Kidney tubule cell (primary cell): ENCODE measurements around the gene SAP30.
A peak's percentile ranks its signal among the peaks of the same experiment; 100 is the strongest.

Experiments
- DNase-seq: peaks from one replicate; pipeline ENCODE4 v3.0.0-alpha.2; 2018; ENCODE audit warnings: low spot score

The SAP30 gene

DNA sequence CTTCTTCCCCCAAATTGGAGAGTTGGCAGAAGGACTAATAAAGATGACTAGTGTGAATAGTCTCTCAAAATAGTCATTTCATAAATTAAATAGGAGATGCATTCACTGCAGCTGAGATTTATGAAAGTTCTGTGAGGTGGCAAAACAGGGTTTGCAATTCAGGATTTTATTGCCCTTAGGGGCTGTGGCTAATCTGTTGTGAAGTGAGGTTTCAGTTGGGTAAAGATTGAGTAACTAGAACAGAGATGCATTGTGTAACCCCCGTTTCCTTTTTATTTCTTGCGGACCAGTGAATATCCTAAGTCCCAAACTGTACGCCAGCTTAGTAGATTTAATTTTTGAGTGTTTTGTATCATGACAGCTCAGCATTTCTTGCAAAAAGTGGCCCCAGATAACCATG lies 44.3 kb downstream of the SAP30 start:
- DNase-seq = no peak

DNA sequence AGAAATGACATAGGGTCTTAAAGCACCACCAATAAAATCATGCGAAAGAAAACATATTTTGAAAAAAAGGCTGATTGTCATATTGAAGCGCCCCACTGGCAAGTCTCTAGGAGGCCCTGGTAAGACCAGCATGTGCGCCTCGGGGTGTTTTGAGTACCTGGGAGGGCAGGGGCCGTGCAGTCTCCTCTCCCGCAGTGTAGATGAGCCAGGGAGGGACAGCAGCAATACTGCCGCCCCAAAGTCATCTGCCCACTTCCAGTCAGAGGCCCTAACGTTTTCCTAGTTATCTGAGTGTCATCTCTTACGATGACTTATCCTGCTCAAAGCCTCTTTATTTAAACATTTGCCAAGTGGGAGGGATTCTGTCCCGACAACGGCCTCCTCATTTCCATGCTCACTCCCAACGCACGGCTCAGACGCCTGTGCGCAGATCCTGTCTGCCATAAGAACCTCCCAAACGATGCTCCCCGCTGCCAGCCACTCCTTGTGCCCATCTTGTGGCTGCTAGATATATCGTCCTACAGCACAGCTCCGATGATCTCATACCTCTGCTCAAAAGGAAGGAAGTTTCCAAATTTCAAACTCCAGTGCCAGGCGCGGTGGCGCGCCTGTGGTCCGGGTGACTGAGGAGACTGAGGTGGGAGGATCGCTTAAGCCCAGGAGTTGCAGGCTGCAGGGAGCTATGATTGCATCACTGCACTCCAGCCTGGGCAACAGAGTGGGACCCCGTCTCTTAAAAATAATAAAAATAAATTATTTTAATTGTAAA lies 45.3 kb downstream of the SAP30 start:
- no peak for DNase-seq

DNA sequence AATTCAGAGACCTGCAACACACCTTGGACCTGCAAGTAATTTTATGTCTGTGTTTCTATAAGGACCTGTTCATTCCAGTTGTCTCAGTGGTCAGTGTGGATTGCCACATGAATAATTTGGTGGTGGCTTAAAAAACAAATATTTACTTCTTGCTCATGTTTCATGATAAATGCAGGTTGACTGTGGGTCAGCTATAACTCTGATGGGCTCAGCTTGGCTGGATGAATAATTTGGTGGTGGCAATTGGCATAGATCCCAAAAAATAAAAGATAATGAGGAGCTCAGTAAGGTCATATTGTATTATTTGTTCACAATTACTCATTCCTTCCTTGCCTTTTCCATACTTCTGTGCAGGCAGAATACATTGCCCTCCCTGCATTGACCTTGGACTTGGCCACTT lies 47.1 kb downstream of the SAP30 start:
- no peak for DNase-seq

DNA sequence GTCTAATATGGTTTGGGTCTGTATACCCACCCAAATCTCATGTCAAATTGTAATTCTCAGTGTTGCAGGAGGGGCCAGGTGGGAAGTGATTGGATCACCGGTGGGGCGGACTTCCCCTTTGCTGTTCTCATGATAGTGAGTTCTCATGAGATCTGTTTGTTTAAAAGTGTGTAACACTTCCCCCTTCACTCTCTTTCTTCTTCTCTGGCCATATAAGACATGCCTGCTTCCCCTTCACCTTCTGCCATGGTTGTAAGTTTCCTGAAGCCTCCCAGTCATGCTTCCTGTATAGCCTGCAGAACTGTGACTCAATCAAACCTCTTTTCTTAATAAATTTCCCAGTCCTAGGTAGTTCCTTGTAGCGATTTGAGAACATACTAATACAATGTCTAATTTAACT lies 47.9 kb downstream of the SAP30 start:
- no peak for DNase-seq

DNA sequence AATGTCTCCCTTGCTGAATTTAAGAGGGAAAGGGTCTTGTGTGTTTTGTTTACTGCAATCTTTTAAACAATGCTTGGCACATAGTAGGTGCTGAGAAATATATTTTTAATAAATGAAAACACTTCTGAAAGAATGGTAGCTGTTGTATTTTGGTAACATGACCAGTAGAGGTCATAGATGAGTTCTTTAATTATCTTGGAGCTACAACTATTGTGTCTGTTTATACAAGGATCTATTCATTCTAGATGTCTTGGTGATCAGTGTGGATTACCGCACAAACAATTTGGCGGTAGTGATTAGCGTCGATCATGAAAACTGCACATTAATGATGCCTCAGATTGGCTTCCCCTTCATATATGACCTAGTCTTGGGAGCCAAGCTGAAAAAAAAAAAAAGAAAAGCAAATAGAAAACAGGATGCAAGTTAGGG lies 49.6 kb downstream of the SAP30 start:
- peak; percentile 26 for DNase-seq

DNA sequence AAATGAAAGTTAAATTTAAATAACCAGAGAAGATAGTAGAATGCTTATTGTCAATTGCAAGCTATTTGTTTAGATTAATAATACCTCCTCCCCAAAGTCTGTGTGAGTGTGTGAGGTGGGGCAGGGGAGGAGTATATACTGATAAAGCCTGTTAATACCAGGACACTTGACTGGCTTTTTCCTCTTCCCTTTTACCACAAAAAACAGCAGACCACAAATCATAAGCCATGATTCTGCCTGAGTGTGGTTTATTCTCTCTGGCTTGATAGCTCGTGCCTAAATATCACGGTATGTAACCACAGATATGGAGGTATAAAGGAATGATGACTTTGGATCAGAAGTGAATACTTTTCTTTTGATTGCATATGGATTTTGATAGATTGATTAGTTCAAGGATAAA lies 50.0 kb downstream of the SAP30 start:
- DNase-seq = no peak

DNA sequence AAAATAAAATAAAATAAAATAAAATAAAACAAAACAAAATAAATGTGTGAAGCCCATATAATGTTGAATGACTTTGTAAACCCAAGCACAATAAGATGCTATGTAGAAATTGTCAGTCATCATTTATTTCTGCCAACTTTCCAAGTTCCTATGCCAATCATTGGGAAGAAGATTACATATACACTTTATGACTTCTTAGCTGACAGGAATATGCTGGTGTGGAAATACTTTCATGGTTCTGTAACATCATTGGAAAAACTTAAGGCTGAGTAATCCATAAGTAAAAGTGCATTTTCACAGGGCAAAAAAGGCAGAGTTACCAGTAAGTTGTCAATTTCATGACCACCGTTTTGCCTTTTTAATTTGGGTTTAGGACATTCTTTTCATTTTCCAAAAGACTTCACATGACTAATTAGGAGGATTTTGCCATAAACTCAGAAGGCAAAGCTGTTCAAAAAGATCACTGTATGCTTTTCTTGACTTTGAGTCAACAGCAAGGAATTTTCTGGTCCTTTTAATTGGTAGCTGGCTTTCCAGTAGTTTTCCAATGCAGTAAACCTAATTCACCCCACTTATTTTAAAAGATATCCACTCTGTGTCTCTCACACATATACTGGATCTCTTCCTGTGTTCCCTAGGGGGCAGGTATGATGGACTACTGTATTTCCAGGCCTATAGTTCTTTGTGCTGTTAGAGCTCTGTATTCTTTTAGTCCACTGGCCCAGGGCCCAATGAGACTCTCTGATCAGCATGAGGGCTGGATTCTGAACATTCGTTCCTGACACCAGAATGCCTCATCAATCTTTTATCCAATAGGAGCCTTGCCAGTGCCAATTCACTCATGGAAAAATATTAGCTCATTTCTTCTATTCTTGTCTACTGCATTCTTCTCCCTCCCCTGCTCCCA lies 54.4 kb downstream of the SAP30 start:
- peak; percentile 53 for DNase-seq

DNA sequence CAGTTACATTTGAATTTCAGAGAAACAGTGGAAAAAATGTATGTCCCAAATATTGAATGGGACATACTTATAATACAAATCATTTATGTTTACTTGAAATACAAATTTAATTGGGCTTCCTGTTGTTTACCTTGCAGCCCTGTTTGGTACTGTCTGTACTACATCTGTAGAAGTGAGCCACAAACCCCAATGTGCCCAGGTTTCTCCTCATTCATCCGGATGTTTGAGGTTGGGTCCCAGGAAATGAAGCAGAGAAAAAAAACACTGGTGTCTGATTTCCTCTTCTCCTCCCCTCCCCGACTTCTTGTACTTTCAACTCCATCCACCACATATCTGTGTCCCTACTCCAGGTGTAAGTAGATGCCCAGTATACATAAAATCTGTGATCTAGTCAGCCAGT lies 55.3 kb downstream of the SAP30 start:
- no peak for DNase-seq
